GM12878 (cell line): ENCODE measurements around the gene MMP20. TPM values are rescaled to one million over a fixed set of nuclear protein-coding genes. Genes with fewer than 3 reads are reported as not detected.

ENCODE experiments used
- ATF2 ChIP-seq: IDR thresholded peaks from 2 replicates; pipeline ENCODE4 v1.6.1; 2012; ENCODE audit warnings: low read length, inconsistent platforms
- ATF3 ChIP-seq: IDR thresholded peaks from 2 replicates; pipeline ENCODE4 v1.6.1; 2011; ENCODE audit warnings: low read depth, mild to moderate bottlenecking, low read length, moderate library complexity, borderline replicate concordance; ENCODE audit errors: extremely low read depth
- BCLAF1 ChIP-seq: fragments of 450-650 bp; IDR thresholded peaks from 2 replicates; pipeline ENCODE4 v1.6.1; 2017; ENCODE audit warnings: antibody characterized with exemption, mild to moderate bottlenecking, moderate library complexity
- CHD2 ChIP-seq: IDR thresholded peaks from 2 replicates; pipeline ENCODE4 v1.6.1; 2011; ENCODE audit warnings: low read depth, low read length, improper control_type of control experiment, borderline replicate concordance
- CHD4 ChIP-seq: fragments of 200-600 bp; sonication (generic); IDR thresholded peaks from 2 replicates; pipeline ENCODE4 v1.6.1; 2016; ENCODE audit warnings: mild to moderate bottlenecking
- FOXK2 ChIP-seq: fragments of 450-650 bp; IDR thresholded peaks from 2 replicates; pipeline ENCODE4 v1.6.1; 2017; ENCODE audit warnings: mild to moderate bottlenecking, moderate library complexity
- GATAD2B ChIP-seq: fragments of 450-650 bp; conservative IDR thresholded peaks from 2 replicates; pipeline ENCODE4 v1.6.1; 2017; ENCODE audit warnings: low read depth, mild to moderate bottlenecking, moderate library complexity
- HCFC1 ChIP-seq: fragments of 150-350 bp; IDR thresholded peaks from 2 replicates; pipeline ENCODE4 v1.6.1; 2014; ENCODE audit warnings: low read length
- HDAC6 ChIP-seq: fragments of 200-600 bp; sonication (generic); IDR thresholded peaks from one replicate; pipeline ENCODE4 v1.8.0; 2017; ENCODE audit warnings: antibody characterized with exemption; ENCODE audit not compliant: unreplicated experiment
- MLLT1 ChIP-seq: fragments of 450-650 bp; IDR thresholded peaks from 2 replicates; pipeline ENCODE4 v1.6.1; 2016; ENCODE audit warnings: mild to moderate bottlenecking
- NR2C1 ChIP-seq: fragments of 450-650 bp; IDR thresholded peaks from 2 replicates; pipeline ENCODE4 v1.6.1; 2017; ENCODE audit warnings: antibody characterized with exemption, mild to moderate bottlenecking, moderate library complexity
- PAX8 ChIP-seq: fragments of 450-650 bp; IDR thresholded peaks from 2 replicates; pipeline ENCODE4 v1.6.1; 2017; ENCODE audit warnings: mild to moderate bottlenecking, moderate library complexity
- POU2F2 ChIP-seq: IDR thresholded peaks from 3 replicates; pipeline ENCODE4 v1.6.1; 2011; ENCODE audit warnings: low read depth, mild to moderate bottlenecking, low read length, borderline replicate concordance
- RBBP5 ChIP-seq: fragments of 200-600 bp; sonication (generic); conservative IDR thresholded peaks from 2 replicates; pipeline ENCODE4 v1.6.1; 2016
- RELA ChIP-seq: fragments of 450-650 bp; IDR thresholded peaks from 2 replicates; pipeline ENCODE4 v1.8.0; 2014; ENCODE audit warnings: borderline replicate concordance; ENCODE audit not compliant: partially characterized antibody
- SMARCA5 ChIP-seq: fragments of 450-650 bp; IDR thresholded peaks from 2 replicates; pipeline ENCODE4 v1.6.1; 2017; ENCODE audit warnings: mild to moderate bottlenecking
- TARDBP ChIP-seq: IDR thresholded peaks from 2 replicates; pipeline ENCODE4 v1.6.1; 2016; ENCODE audit warnings: borderline replicate concordance
- TCF12 ChIP-seq: IDR thresholded peaks from 2 replicates; pipeline ENCODE4 v1.6.1; 2011; ENCODE audit warnings: low read depth, mild to moderate bottlenecking, low read length
- YBX1 ChIP-seq: fragments of 450-650 bp; IDR thresholded peaks from 2 replicates; pipeline ENCODE4 v1.6.1; 2016; ENCODE audit warnings: antibody characterized with exemption
- ZBTB4 ChIP-seq: fragments of 450-650 bp; formaldehyde crosslinking; IDR thresholded peaks from 2 replicates; pipeline ENCODE4 v1.4.0; 2022; ENCODE audit warnings: mild to moderate bottlenecking, moderate library complexity
- ZNF217 ChIP-seq: fragments of 450-650 bp; IDR thresholded peaks from 2 replicates; pipeline ENCODE4 v1.6.1; 2017; ENCODE audit warnings: antibody characterized with exemption, mild to moderate bottlenecking
- ZNF24 ChIP-seq: fragments of 450-650 bp; IDR thresholded peaks from 2 replicates; pipeline ENCODE4 v1.6.1; 2017; ENCODE audit warnings: antibody characterized with exemption, mild to moderate bottlenecking
- ZSCAN29 ChIP-seq: fragments of 450-650 bp; IDR thresholded peaks from 2 replicates; pipeline ENCODE4 v1.6.1; 2017; ENCODE audit warnings: mild to moderate bottlenecking, moderate library complexity
- polyA plus RNA-seq, 11 experiments: library from polyadenylated mRNA; depleted of rRNA in 4 of 11; unstranded in 6 of 11; stranded (reverse) in 5 of 11; fragments of >200 nt; fragmentation: Nextera tagmentation in 4 of 11; fragmentation: Illumina TruSeq in 1 of 11; extraction: Ambion mirVana in 4 of 11; extraction: Trizol in 1 of 11; gene quantifications; 1 replicate in 1 of 11; 2 replicates in 10 of 11; pipeline versions ENCODE4 v1.2.1 to v1.2.3, GENCODE V29; 2011 to 2016; ENCODE audit warnings: inconsistent platforms in 2 of 11, missing spikeins in 2 of 11, low read depth in 1 of 11
- total RNA-seq, 4 experiments: library from RNA; depleted of rRNA in 3 of 4; stranded (reverse); fragments of >200 nt in 3 of 4; fragmentation: Illumina TruSeq in 1 of 4; extraction: Trizol in 1 of 4; gene quantifications; 2 replicates each; pipeline versions ENCODE4 v1.2.1 to v1.2.3, GENCODE V29; 2013 to 2021

The MMP20 gene
- total and polyA plus RNA-seq, 10 of the 15 experiments (the other 5 are each of a cell fraction or from before 2014, with no cell fraction given) = 0.10 to 0.57 (median 0.19) TPM; not detected in 2

- no peak for TF ChIP-seq BCLAF1
- TF ChIP-seq HCFC1 = no peak
- TF ChIP-seq RBBP5 = no peak
- no peak for TF ChIP-seq GATAD2B
- no peak for TF ChIP-seq HDAC6
- TF ChIP-seq MLLT1 = peak; percentile 92
- TF ChIP-seq TCF12 = no peak
- TF ChIP-seq YBX1 = no peak
- TF ChIP-seq ZNF24 = peak; percentile 66
- TF ChIP-seq ATF3 = no peak
- no peak for TF ChIP-seq RELA
- no peak for TF ChIP-seq FOXK2
- TF ChIP-seq POU2F2 = peak; percentile 50; the same call in 1 of the 3 replicates
- TF ChIP-seq ZSCAN29 = no peak
- no peak for TF ChIP-seq NR2C1
- TF ChIP-seq CHD2 = no peak
- no peak for TF ChIP-seq TARDBP
- TF ChIP-seq ATF2 = peak; percentile 97
- no peak for TF ChIP-seq PAX8
- TF ChIP-seq ZNF217 = no peak; the same call in 1 of the 2 replicates
- no peak for TF ChIP-seq SMARCA5
- no peak for TF ChIP-seq ZBTB4 (CRISPR knock-in tag)
- no peak for TF ChIP-seq CHD4
Measured at GRCh38 chr11:102560555-102561011, 64.5 kb downstream of the MMP20 start (continued).
